Lower lobe of right lung (tissue), 2 donors: ENCODE data around the gene RPS15A. TPM values are rescaled to one million over a fixed set of nuclear protein-coding genes. Genes with fewer than 3 reads are reported as not detected.
"Not testable (repeated sequence)": the region's sequence is repeated elsewhere in the genome, so short reads cannot be mapped to it uniquely, and the experiment has no call there.

Experiments used
- ATAC-seq, 2 donors: fragments of 200-7000 bp; cut with Tn5 transposase; one replicate each; pipeline ENCODE4 v1.9.1; 2020 to 2022; ENCODE audit warnings: mild to moderate bottlenecking in 2 of 2, moderate library complexity in 2 of 2
- DNase-seq: peaks from one replicate; pipeline ENCODE4 v3.0.0-alpha.2; 2020
- H3K27ac ChIP-seq: fragments of 200-600 bp; one replicate; pipeline ENCODE4 v1.8.0; 2022
- H3K27me3 ChIP-seq: fragments of 200-600 bp; one replicate; pipeline ENCODE4 v1.8.0; 2022; ENCODE audit warnings: low read depth
- H3K36me3 ChIP-seq: fragments of 200-600 bp; one replicate; pipeline ENCODE4 v1.8.0; 2022; ENCODE audit warnings: mild to moderate bottlenecking
- H3K4me1 ChIP-seq: fragments of 200-600 bp; one replicate; pipeline ENCODE4 v1.8.0; 2022
- H3K4me3 ChIP-seq: fragments of 200-600 bp; one replicate; pipeline ENCODE4 v1.8.0; 2022; ENCODE audit warnings: mild to moderate bottlenecking
- H3K9me3 ChIP-seq: fragments of 200-600 bp; one replicate; pipeline ENCODE4 v1.8.0; 2022
- intact Hi-C: fragments of 100-400 bp; cut with DNase I; formaldehyde crosslinking; loops from one replicate; pipeline ENCODE4 v1.11.0; 2022
- total RNA-seq: library from RNA; stranded (reverse); fragmentation: NEBNext Ultra II Directional; extraction: Animal tissue kit (Norgen Biotek cat#: 25700); gene quantifications from one replicate; pipeline ENCODE4 v1.2.1, GENCODE V29; 2021
- TF ChIP-seq, protein P1 (sequence below): fragments of 200-600 bp; IDR thresholded peaks from one replicate; pipeline ENCODE4 v1.8.0; 2022; ENCODE audit warnings: antibody characterized with exemption, mild to moderate bottlenecking
- donor health status: DM: no; HTN: yes; CAD: no; lungs with severe emphysema.

RPS15A gene
- total RNA-seq, 1 donor from 2014 or later = 1,084 TPM

DNA sequence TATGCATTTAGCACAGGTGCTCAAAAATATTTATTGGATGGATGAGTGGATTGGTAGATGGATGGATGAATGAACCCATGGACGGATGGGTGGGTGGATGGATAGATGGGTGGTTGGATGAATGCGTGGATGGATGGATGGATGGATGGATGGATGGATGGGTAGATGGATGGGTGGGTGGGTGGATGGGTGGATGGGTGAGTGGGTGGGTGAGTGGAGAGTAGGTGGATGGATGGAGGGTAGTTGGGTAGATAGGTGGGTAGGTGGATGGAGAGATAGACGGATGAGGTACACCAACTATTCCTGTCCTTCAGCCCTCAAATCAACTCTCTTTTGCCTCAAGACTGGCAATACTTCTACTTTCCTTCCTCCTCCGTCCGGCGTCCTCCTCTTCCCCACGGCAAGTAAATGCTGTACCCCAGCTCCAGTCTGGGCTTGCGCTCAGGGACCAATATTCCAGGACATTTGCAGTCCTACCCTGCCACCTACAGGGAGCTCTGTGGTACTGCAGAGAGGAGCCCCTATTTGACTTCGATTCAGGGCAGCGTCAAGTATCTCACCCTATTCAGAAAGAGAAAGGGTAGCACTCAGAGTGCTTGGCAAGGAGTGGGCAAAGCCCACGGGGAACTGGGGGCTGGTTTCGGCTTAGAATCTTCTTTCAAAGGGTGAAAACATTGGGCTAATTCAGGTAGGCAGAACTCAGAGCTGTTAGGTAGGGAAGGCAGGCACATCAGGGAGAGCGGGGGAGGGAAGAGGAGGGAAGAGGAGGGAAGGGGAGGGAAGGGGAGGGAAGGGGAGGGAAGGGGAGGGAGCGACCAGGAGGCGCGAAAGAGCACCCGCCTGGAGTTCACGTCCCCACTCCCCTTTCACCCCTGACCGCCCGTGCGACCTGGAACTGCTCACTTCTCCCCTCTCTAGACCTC lies 30.3 kb downstream of the RPS15A start:
- H3K27ac ChIP-seq, H3K27me3 ChIP-seq, H3K4me1 ChIP-seq, DNase-seq, H3K4me3 ChIP-seq, H3K36me3 ChIP-seq, H3K9me3 ChIP-seq, intact Hi-C loops: not testable (repeated sequence)
- TF ChIP-seq, protein P1, sequence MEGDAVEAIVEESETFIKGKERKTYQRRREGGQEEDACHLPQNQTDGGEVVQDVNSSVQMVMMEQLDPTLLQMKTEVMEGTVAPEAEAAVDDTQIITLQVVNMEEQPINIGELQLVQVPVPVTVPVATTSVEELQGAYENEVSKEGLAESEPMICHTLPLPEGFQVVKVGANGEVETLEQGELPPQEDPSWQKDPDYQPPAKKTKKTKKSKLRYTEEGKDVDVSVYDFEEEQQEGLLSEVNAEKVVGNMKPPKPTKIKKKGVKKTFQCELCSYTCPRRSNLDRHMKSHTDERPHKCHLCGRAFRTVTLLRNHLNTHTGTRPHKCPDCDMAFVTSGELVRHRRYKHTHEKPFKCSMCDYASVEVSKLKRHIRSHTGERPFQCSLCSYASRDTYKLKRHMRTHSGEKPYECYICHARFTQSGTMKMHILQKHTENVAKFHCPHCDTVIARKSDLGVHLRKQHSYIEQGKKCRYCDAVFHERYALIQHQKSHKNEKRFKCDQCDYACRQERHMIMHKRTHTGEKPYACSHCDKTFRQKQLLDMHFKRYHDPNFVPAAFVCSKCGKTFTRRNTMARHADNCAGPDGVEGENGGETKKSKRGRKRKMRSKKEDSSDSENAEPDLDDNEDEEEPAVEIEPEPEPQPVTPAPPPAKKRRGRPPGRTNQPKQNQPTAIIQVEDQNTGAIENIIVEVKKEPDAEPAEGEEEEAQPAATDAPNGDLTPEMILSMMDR = peak; percentile 69
- ATAC-seq = peak; percentile 92 to 95

DNA sequence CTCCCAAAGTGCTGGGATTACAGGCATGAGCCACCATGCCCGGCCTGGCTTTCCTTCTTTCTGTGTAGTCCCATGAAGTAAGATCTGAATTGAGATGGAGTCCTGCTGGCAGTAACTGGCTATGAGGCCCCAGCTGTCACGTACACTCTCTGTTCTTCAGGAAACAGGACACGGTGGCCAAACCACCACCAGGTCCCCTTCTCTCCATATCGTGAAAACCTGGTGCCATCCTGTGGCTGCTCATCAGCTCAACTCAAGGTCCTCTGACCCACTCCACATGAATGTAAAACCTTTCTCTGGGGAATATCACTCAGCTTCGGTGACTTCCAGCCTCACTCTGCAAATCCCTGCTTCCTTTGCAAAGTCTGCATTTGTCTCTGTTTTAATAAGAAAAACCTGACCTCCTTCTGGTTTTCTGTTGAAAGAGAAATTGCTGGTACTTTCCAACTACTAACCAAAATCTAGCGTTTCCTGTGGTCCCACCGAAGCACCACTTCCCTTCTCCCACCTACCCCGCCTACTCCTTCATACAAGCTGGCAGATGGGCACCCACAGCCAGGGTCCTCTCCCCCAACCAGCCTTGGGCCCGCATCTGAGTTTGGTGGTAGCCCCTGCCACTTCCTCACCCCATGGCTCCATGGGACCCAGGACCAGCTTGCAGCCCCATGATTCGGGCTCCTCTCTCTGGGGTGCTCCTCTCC lies 32.0 kb downstream of the RPS15A start:
- intact Hi-C loops, H3K9me3 ChIP-seq, H3K4me1 ChIP-seq, H3K27ac ChIP-seq, DNase-seq, H3K27me3 ChIP-seq, H3K36me3 ChIP-seq, ATAC-seq, H3K4me3 ChIP-seq: not testable (repeated sequence)

DNA sequence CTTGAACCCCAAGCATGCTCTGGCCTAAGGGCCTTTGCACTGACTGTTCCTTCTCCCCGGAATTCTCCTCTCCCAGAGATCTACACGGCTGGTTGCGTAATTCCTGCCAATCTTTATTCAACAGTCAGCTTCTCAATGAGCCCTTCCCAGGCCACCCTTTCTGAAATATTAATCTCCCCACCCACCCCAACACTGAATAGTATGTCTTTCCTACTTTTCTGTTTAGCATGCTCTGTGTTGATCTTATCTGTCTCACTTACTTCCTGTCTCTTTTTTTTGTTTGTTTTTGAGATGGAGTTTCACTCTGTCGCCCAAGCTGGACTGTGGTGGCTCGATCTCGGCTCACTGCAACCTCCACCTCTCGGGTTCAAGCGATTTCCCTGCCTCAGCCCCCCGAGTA lies 33.5 kb downstream of the RPS15A start:
- H3K27me3 ChIP-seq, H3K9me3 ChIP-seq, H3K27ac ChIP-seq, H3K4me1 ChIP-seq, H3K4me3 ChIP-seq, intact Hi-C loops, ATAC-seq, H3K36me3 ChIP-seq, DNase-seq: not testable (repeated sequence)

DNA sequence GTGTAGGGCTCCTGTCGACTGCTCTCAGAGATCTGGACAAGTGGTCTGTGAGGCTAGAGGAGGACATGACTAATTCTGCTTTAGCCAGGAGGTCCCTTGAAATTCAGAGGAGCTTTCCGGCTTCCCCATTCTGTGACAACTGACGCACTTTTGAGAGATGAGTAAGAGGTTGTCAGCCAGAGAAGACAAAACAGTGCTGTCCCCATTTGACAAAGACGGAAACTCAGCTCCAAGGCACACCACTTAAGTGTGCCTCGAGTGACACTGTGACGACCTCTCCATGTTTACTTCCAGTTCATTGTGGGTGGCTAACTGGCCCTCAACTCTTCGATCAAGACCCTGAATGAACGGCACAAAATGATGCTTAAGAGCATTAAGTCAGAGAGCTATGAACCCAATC lies 47.3 kb downstream of the RPS15A start:
- H3K36me3 ChIP-seq, DNase-seq, intact Hi-C loops, H3K27me3 ChIP-seq, H3K4me3 ChIP-seq, H3K9me3 ChIP-seq, ATAC-seq, H3K4me1 ChIP-seq, H3K27ac ChIP-seq: not testable (repeated sequence)

DNA sequence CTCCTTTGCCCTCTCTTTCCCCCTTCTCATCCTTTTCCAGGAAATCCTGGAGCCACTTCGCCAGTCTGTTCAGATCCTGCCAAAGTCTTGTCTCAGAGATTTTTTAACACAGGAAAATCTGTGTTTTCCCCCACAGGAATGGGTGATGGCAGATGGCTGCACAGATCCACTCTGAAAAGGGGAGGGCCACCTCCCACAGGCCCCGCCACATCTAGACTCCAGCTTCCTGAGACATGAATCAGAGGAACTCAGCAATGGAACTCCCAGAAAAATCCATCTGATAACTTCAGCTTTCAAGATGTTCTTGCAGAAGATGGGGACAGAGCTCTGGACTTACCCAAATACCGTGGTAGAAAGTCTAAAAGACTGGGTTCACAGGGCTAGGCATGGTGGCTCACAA lies 50.1 kb downstream of the RPS15A start:
- H3K4me1 ChIP-seq, intact Hi-C loops, H3K36me3 ChIP-seq, ATAC-seq, DNase-seq, H3K27ac ChIP-seq, H3K27me3 ChIP-seq, H3K9me3 ChIP-seq, H3K4me3 ChIP-seq: not testable (repeated sequence)

DNA sequence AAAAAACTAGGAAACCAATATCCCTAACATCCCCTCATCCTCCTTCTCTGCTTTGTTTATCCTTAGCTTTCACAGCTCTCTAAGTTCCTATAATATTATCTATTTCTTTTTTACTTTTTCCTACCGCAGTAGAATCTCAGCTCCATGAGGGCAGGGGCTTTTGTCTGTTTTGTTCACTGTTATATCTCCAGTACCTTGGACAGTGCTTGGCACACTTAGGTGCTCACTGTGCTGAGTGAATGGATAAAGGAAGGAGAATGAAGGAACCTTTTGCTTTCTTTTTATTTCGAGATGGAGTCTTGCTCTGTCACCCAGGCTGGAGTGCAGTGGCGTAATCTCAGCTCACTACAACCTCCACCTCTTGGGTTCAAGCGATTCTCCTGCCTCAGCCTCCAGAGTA lies 51.4 kb downstream of the RPS15A start:
- DNase-seq, H3K36me3 ChIP-seq, H3K9me3 ChIP-seq, H3K4me1 ChIP-seq, H3K27ac ChIP-seq, H3K4me3 ChIP-seq, H3K27me3 ChIP-seq, ATAC-seq, intact Hi-C loops: not testable (repeated sequence)

DNA sequence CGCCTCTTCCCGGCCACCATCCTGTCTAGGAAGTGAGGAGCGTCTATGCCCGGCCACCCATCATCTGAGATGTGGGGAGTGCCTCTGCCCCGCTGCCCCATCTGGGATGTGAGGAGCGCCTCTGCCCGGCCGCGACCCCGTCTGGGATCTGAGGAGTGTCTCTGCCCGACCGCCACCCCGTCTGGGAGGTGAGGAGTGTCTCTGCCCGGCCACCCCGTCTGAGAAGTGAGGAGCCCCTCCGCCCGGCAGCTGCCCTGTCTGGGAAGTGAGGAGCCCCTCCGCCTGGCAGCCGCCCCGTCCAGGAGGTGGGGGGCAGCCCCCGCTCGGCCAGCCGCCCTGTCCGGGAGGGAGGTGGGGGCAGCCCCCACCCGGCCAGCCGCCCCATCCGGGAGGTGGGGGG lies 55.9 kb downstream of the RPS15A start:
- DNase-seq, intact Hi-C loops, H3K27me3 ChIP-seq, H3K4me3 ChIP-seq, H3K36me3 ChIP-seq, ATAC-seq, H3K27ac ChIP-seq, H3K4me1 ChIP-seq, H3K9me3 ChIP-seq: not testable (repeated sequence)

Other genes starting within 250 kb of the RPS15A start
- gene NOMO2, start 228.2 kb downstream of the RPS15A start, total RNA-seq = 118 TPM
- 130 TPM for gene ARL6IP1, start 11.2 kb upstream of the RPS15A start, total RNA-seq
- gene SMG1, start 136.1 kb upstream of the RPS15A start, total RNA-seq = 89.0 TPM
- gene TMC7, start 193.6 kb upstream of the RPS15A start, total RNA-seq = 3.3 TPM